CD4-positive, alpha-beta T cell treated with Interleukin-10 for 1 hour (primary cell): ENCODE data around the gene ICA1.

ENCODE experiments used
- DNase-seq: peaks from one replicate; pipeline ENCODE4 v3.0.0-alpha.2; 2020

ICA1 gene

DNA sequence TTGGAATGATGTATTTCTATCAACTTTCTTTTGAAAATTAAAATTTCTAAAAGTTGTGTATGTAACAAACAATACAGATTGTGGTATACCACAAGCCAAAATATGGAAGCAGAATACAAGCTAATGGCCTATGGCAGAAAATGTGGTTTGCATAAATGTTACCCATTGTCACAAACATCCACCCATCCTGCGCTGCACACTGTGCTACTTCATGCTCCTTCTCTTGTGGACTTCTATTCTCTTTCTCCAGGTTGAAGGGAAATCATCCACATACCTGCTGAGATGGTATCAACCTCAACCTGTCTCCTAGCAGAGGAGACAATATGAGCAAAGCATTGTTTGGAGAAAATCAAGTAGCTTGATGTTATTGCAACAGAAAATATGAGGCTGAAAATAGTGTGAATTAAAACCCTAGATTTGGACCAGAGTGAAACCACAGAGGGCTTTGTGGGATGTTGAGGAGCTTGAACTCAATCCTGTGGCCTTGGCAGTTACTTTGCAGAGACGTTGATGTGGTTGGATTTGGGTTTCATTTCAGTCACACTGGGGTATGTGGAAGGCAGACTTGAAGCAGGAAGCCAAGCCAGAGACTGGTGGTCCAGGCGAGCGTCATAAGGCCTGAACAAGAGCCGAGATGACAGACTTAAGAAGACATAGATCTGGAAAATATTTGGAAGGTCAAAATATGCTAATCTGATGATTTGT lies 63.8 kb downstream of the ICA1 start:
- peak; percentile 46 for DNase-seq

DNA sequence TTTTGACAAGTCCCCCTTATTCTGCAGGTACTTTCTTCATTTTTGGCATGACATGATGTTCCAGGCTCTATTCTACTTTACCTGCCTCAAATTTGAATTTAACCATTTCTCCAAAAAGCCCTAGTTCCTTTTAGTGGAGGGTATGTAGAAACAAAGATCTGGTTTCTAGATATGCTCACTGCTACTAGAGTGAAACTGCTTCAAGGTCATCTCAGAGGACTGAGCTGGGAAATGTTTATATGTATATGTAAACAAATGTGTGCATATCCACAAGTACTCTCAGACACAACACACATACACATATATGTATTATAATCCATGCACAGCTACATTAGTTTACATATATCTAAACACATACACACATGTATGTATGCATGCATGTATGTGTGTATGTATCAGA lies 69.1 kb downstream of the ICA1 start:
- DNase-seq, result no peak

DNA sequence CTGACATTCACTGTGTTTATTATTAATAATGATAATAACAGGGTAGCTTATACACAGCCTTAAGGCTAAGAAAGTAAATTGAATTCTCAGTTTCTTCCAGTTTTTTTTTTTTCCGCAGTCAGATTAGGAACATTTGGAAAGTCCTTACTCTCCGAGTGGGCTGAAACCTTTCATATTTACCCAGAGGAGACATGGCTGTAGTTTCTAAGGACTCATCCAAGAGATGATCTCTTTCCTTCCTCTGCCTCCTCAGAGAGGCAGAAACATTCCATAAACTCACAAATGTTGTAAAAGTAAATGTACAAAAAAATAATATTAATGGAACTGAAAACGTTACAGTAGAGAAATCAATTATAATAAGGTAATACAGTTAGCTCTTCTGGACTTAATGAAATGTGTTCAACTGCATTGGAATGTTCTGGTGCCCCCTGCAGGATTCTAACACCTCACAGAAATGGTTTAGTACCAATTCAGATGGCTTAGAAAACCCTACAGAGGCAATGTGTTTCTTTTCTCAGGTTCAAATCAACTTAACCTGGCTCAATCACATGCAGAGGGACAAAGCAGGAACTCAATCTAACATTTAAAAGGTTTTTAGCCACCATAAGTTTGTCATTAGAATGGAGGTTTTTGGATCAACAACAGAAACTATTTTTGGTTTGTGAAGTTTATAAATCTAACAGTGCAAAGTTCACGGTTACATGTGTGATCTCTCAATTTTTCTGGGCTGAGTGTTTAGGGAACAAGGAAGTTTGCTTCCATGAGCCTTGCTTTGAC lies 71.7 kb downstream of the ICA1 start:
- peak; percentile 81 for DNase-seq

DNA sequence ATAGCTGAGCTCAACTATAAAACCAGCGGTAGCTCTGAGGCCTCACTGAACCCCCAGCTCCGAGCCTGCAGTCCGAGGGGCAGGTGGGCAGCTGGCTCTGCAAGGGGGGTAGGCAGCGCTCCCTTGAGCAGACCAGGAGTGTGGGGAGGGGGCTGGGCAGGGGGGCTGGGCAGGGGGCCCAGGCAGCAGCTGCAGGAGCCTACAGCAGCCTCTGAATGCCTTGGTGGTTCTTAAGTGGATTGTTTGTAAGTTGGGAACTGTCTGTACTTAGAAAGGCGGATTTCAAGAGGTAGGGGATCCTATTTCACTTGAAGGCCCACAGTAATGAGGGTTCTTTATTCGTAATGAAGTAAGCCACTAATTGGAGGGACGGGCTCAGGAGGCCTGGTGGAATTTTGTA lies 72.3 kb downstream of the ICA1 start:
- DNase-seq, result no peak

DNA sequence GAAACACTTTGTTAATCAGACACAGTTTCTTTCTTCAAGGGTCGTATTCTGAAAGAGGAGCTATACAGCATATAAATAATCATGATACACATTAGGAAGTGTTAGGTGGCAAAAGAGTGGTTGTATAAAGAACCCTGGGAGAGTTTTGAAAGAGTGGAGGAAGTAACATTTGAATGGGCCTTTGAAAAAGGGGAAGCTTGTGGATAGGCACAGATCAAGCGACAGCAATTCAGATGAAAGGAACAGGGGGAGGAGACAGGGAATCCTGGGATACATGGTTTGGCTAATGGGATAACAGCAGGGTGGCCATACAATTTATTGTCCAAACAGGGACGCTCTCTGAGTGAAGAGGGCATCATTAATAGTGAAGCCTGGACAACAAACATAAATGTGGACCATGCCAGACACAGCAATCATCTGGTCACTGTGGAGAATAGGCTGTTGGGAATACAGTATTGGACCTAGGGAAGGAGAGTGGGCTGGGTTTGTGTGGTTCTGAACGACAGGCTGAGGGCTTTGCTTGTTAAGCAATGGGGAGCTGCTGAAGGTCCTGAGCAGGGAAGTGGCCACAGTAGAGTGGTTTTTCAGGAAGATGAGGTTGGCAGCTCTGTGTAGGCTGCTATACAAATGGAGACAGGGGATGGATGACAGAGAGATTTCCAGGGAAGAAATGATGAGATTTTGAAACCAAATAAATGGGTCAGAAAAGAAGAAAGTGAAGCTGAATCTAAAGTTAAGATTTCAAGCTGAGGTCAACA lies 75.9 kb downstream of the ICA1 start:
- no peak for DNase-seq

DNA sequence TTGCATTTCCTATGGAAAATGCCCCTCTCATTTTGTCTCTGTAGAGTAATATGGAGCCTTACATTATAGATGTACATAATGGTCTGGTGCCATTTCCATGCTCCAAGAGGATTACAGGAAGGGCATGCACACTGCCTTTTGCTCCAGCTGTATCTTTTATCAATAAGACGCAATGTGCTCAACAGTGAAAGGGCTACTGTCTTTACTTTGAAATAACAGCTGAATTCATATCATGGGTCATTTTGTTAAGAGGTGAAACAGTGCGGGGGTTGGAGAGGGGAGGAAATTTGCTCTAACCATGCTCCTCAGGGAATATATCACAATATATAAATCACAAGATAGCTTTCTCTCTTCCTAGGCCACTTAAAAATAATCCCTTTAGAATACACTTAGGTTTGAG lies 77.7 kb downstream of the ICA1 start:
- DNase-seq, result no peak

DNA sequence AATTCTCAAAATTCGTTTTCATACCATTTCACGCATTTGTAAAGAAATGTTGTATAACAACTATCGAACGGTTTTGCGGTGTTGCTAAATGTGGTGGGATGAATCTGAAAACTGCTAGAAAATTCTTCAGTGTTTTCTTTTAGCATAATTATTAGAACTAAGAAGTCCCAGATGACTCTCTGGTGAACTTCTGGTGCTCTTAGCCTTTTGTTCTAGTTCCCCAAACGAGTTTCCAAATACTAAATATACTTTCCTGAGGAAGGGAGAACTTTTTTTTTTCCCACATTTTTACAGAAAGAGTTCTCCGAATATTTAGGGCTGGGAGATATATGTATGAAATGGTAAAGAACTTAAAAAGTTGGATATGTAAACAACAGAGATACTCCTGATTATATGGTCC lies 82.5 kb downstream of the ICA1 start:
- DNase-seq, result no peak

DNA sequence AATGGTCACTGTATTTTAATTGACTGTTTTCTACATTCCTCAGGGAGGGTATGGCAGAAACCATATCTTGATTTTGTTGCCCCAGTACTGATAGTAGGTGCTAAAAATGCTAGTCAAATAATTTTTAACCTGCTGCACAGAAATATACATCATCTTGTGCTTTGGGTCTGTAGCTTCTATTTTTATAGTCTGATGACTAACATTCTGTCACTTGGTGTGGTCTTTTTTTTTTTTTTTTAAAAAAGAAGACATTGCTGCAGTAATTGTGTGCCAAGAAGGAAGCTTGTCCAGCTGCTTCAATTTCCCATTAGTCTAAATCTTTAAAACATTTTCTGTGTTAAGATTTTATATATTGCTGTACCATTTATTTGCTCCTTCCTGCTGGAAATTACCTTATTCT lies 83.6 kb downstream of the ICA1 start:
- DNase-seq, result no peak

DNA sequence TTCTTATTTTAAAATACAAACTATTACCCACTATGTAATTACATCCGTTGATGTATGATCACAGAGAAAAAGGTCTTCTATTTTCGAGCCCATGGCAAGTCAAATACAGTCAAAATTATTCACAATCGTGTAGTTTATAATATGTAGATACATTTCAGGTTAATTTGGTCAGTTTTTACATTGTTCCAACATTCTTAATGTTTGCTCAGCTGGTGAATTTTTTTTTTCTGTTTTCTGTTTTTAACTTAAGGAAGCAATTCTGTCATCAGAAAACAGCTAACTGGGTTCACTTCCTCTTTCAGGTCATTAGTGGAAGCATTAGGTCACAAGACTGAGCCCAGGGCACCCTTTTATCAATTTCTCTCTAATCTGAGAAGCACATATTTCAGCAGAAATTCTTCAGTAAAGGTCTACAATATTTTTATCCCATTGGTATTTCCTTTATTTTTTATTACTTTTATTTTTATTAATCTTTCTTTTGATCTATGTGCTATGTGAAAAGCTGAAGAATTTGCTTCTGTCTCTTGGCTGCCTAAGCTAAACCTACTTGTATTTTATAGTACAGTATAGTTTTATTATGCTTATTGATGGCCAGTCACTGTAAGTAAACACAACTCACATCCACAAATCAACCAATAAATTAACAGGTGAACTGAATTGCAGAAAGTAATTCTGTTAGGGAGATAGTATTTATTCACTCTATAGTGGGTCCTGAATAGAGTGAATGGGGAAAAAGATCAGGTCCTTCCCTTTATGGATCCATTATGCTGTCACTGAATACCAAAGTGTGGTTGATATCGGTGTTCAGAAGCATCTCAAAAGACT lies 84.6 kb downstream of the ICA1 start:
- peak; percentile 49 for DNase-seq

DNA sequence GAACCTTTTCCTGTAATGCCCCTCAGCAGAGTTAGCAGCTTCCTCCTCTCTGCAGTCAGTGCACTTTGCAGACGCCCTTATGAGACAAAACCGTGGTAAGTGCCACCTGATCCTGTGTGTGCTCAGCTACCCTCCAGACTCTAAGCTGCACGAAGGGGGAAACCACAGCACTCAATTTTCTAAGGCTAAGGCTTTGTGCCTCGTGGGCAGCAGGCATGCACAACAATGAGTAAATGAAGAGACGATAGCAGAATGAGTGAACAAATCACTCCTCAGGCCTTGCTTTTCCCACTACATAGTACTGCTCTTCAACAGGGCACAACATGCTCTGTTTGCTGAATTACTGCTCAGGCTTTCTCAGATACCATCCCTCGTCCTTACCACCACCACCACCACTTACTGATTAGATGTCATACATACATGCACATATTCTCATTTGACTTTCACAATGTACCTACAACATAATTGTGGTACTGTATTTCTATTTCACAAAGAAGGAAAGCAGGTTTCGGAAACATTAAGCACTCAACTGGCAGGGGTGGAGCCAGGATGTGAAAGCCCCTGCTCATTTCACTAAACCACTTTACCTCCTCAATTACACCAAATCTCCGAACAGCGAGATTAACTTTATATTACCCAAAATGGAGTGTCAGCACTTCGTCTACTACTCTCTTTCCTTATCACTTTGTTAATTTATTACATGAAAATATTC lies 85.4 kb downstream of the ICA1 start:
- DNase-seq, result peak; percentile 73

DNA sequence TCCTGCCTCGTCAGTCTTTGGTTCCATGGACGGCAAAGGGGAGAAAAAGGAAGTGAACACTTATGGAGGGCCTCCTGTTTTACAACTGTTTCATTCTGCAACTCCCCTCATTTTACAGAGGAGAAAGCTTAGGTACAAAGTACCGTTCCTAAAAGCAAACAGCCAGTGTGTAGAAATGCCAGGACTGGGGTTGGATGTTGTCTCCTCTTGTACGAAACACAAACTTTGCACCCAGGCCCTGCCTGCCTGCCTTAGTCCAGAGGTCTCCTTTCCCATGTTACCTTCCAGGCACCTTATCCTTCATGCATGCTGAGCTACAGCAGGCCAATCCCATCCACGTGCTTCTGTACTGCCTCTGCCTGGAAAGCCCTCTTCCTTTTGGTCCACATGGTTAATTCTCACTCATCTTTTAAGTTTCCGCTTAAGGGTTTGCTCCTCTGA lies 86.0 kb downstream of the ICA1 start:
- DNase-seq, result peak; percentile 8

DNA sequence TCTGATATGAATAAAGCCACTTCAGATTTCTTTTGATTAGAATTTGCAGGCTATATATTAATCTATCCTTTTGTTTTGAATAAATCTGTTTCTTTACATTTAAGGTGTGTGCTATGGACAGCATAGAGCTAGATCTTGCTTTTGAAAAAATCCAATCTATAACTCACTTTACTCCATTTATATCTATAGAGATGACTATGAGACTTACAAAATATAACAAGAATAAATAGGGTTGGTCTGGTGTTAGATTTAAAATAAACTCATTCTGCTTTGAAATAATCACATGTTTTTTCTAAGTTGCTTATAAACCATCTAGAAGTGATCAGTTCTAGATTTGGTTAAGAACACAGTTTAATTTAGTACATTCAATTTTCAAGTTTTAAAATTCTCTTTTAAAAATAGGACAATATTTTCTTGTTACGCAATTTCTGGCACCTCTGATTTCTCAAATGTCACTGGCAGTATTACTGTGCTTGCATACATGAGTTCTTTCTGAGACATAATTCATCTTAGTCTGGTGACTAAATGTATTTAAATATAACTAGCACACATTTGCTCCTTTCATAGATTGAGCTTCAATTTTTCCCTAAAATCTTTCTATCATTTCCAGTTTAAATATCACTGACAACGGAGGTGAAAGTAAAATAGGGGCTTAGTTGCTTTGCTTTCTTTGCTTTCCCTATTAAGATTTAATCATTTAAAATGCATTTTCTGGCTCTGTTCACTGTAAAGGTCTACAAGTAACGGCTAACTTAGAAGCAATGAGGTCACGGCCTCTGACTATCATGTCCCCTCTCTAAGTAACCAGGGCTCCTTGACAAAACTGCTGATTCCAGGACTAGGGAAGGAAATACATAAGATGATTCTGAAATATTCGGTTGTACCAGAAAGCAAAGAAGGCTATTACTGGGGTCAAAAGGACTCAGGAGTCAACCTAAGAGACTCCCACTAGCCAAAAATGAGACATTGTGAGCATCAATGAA lies 89.3 kb downstream of the ICA1 start:
- no peak for DNase-seq

DNA sequence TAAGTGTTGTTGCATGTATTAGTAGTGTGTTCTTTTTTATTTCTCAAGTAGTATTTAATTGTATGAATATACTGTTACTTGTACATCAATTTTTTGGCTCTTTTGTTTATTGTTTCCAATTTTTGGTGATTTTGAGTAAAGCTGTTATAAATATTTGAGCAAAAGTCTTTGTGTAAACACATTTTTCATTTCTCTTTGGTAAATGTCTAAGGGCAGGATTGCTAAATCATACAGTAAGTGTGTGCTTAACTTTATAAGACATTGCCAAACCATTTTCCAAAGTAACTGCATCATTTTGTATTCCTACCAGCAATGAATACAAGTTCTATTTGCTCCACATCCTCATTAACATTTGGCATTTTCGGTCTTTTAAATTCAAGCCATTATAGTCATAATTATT lies 92.8 kb downstream of the ICA1 start:
- no peak for DNase-seq

DNA sequence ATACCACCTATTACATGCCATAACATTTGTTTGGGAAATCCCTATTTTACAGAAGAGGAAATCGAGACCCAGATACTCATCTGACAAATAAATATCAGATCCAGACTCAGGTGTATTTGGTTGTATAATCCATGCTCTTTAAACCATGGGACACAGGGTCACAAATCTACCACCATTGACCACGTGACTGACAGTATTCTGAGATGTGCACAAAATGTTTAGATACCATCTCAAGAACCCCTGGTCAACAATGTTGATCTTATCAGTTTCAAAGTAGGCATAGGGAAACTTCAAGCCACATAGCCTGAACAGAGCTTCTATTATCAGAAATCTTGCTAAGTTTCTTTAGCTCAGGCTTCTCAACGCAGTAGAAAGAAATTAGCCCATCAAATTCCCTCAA lies 93.6 kb downstream of the ICA1 start:
- DNase-seq, result no peak

DNA sequence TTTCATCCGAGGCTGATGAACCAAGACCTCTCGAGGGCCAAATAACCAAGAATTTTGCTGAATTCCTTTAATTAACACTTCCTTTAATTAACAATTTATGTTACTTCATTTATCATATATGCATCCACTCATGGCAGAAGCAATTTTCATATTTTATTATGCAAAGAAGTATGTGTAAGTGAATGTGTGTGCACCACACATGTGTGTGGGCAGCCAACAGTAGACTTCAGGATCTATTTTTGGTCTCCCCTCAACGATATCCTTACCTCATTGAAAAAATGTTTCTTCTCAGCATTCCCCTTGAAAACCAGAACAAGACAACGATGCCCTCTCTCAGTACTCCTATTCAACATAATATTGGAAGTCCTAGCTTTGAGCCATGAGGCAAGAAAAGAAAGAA lies 96.8 kb downstream of the ICA1 start:
- DNase-seq, result no peak

DNA sequence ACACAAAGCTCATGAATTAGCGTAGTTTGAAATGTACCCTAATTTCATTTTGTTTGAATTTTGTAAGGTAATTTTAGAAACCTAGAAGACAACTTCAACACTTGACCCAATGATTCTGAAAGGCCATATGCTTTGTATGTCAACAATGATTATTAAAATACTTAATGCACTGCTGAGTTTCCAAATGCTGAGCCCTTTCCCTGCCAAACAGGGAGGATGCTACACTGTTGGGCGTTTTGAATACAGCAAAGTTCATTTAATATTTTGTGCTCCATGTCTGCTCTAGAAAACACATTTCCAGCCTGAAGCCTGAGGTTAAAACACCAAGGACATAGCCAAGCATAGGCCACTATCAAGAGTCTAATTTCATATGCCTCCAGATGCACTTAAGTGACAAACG lies 99.8 kb downstream of the ICA1 start:
- DNase-seq, result no peak

DNA sequence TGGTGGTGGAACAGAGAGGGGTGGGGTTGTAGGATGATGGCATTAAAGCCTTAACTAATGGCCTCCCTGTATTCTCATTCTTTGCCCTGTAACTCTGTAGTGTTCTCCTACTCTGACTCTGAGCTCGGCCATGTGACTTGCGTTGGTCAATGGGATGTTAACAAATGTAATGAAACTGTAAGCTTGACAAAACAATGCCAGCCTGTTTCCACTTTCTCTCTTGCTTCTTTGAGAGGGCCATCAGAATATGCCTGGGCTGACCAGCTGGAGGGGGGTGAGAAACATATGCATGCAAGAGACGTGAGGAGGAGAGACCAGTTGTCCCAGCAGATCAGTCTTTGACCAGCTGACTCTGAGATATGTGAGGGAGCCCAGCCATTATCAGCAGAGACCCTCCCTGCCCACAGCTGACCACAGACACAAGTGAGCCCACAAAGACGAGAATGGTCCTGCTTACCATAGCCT lies 100.6 kb downstream of the ICA1 start:
- no peak for DNase-seq

DNA sequence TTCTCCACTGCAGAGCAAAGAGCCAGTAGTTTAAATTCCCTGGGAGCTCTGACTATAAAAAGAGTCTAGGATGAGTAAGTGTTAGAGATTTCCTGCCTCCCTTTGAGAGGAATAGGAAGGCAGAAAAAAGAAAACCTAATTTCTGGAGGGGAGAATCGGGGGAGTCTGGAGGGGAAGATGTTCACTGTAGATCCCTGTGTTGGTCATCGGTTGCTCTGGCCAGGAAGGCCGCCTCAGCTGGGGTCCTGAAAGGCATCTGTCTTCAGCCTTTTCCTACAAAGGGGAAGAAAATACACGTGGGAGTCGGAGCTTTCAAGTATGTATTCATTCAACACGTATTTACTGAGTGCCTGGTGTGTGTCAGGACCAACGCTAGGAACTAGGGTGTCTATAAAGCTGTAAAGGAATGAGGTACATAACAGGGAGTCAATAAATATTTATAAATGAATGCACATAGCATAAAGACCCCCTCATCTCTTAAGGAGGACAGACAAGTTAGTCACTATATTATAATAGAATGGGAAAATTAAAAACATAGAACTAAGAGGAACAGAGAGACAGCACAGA lies 101.1 kb downstream of the ICA1 start:
- DNase-seq, result no peak

DNA sequence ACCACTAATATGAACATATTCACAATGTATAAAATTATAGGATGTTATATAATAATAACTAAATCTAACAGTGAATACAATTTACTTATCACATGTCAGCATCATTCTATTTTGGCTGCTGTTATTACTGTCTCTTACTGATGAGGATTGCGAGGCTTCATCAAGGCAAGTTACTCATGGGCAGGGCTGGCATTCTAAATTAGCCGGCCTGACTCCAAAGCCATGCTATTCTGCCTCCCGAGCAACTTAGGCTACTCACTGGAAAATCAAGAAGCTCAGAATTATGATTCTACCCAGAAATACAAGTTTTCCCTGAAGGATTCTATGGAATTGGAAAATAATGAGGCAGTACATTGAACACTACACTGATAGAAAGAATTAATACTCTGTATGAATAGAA lies 101.7 kb downstream of the ICA1 start:
- DNase-seq, result no peak

DNA sequence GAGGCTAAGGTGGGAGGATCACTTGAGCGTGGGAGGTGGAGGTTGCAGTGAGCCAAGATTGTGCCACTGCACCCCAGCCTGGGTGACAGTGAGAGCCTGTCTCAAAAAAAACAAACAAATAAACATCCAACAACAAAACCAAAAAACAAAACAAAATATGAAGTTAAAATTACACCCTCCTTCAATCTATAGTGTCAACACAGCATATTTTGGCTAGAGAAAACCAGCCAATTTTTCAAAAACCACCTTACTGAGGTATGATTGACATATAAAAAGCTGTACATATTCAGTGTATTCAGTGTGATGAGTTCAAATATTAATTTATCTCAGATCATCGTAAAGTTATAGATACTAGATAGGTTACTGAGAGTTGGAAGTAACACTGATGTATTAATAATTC lies 102.4 kb downstream of the ICA1 start:
- no peak for DNase-seq

DNA sequence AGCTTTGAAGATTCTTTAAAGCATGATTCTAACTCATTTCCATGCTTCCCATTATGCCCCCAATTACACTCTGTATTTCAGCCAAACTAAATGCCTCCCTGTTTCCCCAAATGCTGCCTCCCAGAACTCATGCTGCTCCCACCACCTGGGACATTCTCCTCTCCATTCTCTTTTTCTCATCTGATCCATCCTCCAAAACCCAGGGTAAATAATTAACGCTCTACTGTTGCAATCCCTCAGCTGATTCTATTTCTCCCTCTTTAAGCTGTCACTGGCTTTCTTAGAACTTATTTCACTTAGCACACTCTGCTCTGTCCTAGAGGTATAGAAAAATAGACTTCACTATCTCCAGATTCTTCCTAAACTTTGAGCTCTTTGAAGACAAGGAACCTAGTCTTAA lies 104.7 kb downstream of the ICA1 start:
- no peak for DNase-seq
